IPS DF 6.9 (cell line): ENCODE data around the gene BAIAP2.

ENCODE experiments used
- DNase-seq: peaks from one replicate; pipeline ENCODE4 v3.0.0-alpha.2; 2013; ENCODE audit warnings: low read depth, low spot score
- H3K27ac ChIP-seq: one replicate; pipeline ENCODE4 v1.5.1; 2013; ENCODE audit warnings: low read length, control low read depth
- H3K27me3 ChIP-seq: 2 replicates; pipeline ENCODE4 v1.6.1; 2013; ENCODE audit warnings: mild to moderate bottlenecking, low read length; ENCODE audit not compliant: control insufficient read depth, insufficient read depth
- H3K36me3 ChIP-seq: 2 replicates; pipeline ENCODE4 v1.6.1; 2013; ENCODE audit warnings: low read length; ENCODE audit not compliant: control insufficient read depth, insufficient read depth
- H3K4me1 ChIP-seq: 2 replicates; pipeline ENCODE4 v1.6.1; 2013; ENCODE audit warnings: low read length; ENCODE audit not compliant: control insufficient read depth, insufficient read depth
- H3K4me3 ChIP-seq: 2 replicates; pipeline ENCODE4 v1.5.1; 2013; ENCODE audit warnings: mild to moderate bottlenecking, low read length
- H3K9me3 ChIP-seq: 2 replicates; pipeline ENCODE4 v1.6.1; 2013; ENCODE audit warnings: low read length, inconsistent platforms; ENCODE audit not compliant: control insufficient read depth, insufficient read depth
- WGBS: extraction: QIAGEN DNeasy Blood & Tissue Kit; methylation state at CpG from one replicate; pipeline ENCODE4 v1.1.7; 2013; ENCODE audit warnings: mixed read lengths, missing lambda C conversion rate; ENCODE audit not compliant: insufficient read length, insufficient coverage; 5-methylcytosine and 5-hydroxymethylcytosine counted together

Gene BAIAP2

GRCh38 chr17:81136366-81136765, 101.4 kb downstream of the BAIAP2 start:
- Histone ChIP-seq H3K36me3 (no peaks in the 10 kb centered on the region), H3K9me3 (no peaks in the 10 kb centered on the region), H3K4me1 (peaks cover 1% of the 10 kb centered on the region; the same call in 1 of the 2 replicates), H3K27ac (no peak overlapping the region), H3K27me3 (no peaks in the 10 kb centered on the region), H3K4me3 (no peak overlapping the region)
- DNase-seq, result no peak
- no CpG with 5 or more reads among the region's 8 CpGs for WGBS

GRCh38 chr17:81137248-81137647, 102.3 kb downstream of the BAIAP2 start:
- no CpG with 5 or more reads among the region's 13 CpGs for WGBS
- Histone ChIP-seq H3K27ac (no peak overlapping the region), H3K4me3 (no peak overlapping the region), H3K9me3 (no peaks in the 10 kb centered on the region), H3K27me3 (no peaks in the 10 kb centered on the region), H3K36me3 (no peaks in the 10 kb centered on the region), H3K4me1 (peaks cover 1% of the 10 kb centered on the region; the same call in 1 of the 2 replicates)
- no peak for DNase-seq

GRCh38 chr17:81138083-81138482, 103.1 kb downstream of the BAIAP2 start:
- H3K36me3 ChIP-seq, result no peaks in the 10 kb centered on the region
- no peak overlapping the region for H3K4me3 ChIP-seq
- no peak overlapping the region for H3K27ac ChIP-seq
- 0 out of 2 replicates have a peak, but pooled peaks cover 1% of the 10 kb centered on the region for H3K4me1 ChIP-seq
- H3K27me3 ChIP-seq, result no peaks in the 10 kb centered on the region
- no peak for DNase-seq
- no CpG with 5 or more reads among the region's 15 CpGs for WGBS
- H3K9me3 ChIP-seq, result no peaks in the 10 kb centered on the region

- no peak overlapping the region for H3K27ac ChIP-seq
- no peaks in the 10 kb centered on the region for H3K9me3 ChIP-seq
- WGBS, result 100% methylated on average over 4 of the region's 25 CpGs
- H3K4me3 ChIP-seq, result no peak overlapping the region
- no peak for DNase-seq
- H3K36me3 ChIP-seq, result no peaks in the 10 kb centered on the region
- 0 out of 2 replicates have a peak, but pooled peaks cover 1% of the 10 kb centered on the region for H3K4me1 ChIP-seq
- H3K27me3 ChIP-seq, result no peaks in the 10 kb centered on the region
These were observed 103.5 kb downstream of the BAIAP2 start for GRCh38 chr17:81138500-81138899.

GRCh38 chr17:81139428-81139827, 104.5 kb downstream of the BAIAP2 start:
- DNase-seq, result no peak
- no peaks in the 10 kb centered on the region for H3K36me3 ChIP-seq
- no peaks in the 10 kb centered on the region for H3K9me3 ChIP-seq
- H3K27ac ChIP-seq, result no peak overlapping the region
- H3K4me1 ChIP-seq, result 0 out of 2 replicates have a peak, but pooled peaks cover 1% of the 10 kb centered on the region
- H3K27me3 ChIP-seq, result no peaks in the 10 kb centered on the region
- no CpG with 5 or more reads among the region's 8 CpGs for WGBS
- H3K4me3 ChIP-seq, result no peak overlapping the region

DNA sequence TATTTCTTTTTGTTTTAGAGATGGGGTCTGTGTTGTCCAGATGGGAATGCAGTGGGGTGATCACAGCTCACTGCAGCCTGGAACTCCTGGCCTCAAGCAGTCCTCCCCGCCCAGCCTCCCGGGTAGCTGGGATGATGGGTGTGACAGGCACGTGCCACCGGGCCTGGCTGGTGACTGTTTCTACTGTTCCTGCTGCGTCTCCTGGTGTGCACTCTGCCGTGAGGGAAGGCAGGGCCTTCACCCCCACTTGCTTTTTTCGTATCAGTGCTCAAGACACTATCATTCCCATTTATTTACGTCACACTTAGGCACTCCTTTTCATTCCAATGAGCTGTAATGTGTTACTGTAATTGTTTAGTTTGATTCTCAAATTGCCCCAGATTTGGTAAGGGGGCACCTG, 105.1 kb downstream of the BAIAP2 start:
- H3K36me3 ChIP-seq, result no peaks in the 10 kb centered on the region
- WGBS, result no CpG with 5 or more reads among the region's 8 CpGs
- H3K27ac ChIP-seq, result no peak overlapping the region
- no peak overlapping the region for H3K4me3 ChIP-seq
- H3K9me3 ChIP-seq, result no peaks in the 10 kb centered on the region
- no peaks in the 10 kb centered on the region for H3K27me3 ChIP-seq
- 0 out of 2 replicates have a peak, but pooled peaks cover 1% of the 10 kb centered on the region for H3K4me1 ChIP-seq
- no peak for DNase-seq

DNA sequence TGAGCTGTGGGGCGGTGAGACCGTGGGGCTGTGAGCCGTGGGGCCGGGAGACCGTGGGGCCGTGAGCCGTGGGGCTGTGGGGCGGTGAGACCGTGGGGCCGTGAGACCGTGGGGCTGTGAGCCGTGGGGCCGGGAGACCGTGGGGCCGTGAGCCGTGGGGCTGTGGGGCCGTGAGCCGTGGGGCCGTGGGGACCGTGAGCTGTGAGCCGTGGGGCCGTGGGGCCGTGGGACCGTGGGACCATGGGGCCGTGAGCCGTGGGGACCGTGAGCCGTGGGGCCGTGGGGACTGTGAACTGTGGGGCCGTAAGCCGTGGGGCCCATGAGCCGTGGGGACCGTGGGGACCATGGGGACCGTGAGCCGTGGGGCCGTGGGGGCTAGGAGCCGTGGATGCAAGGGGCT, 105.7 kb downstream of the BAIAP2 start:
- H3K4me1 ChIP-seq, result 0 out of 2 replicates have a peak, but pooled peaks cover 1% of the 10 kb centered on the region
- DNase-seq, result no peak
- H3K27me3 ChIP-seq, result no peaks in the 10 kb centered on the region
- WGBS, result no CpG with 5 or more reads among the region's 37 CpGs
- H3K4me3 ChIP-seq, result no peak overlapping the region
- H3K9me3 ChIP-seq, result no peaks in the 10 kb centered on the region
- H3K36me3 ChIP-seq, result no peaks in the 10 kb centered on the region
- H3K27ac ChIP-seq, result no peak overlapping the region

- no peaks in the 10 kb centered on the region for H3K9me3 ChIP-seq
- no CpG with 5 or more reads among the region's 25 CpGs for WGBS
- DNase-seq, result no peak
- no peaks in the 10 kb centered on the region for H3K36me3 ChIP-seq
- 0 out of 2 replicates have a peak, but pooled peaks cover 1% of the 10 kb centered on the region for H3K4me1 ChIP-seq
- H3K27me3 ChIP-seq, result no peaks in the 10 kb centered on the region
- no peak overlapping the region for H3K4me3 ChIP-seq
- no peak overlapping the region for H3K27ac ChIP-seq
These were observed 107.6 kb downstream of the BAIAP2 start for GRCh38 chr17:81142301-81143199.

DNA sequence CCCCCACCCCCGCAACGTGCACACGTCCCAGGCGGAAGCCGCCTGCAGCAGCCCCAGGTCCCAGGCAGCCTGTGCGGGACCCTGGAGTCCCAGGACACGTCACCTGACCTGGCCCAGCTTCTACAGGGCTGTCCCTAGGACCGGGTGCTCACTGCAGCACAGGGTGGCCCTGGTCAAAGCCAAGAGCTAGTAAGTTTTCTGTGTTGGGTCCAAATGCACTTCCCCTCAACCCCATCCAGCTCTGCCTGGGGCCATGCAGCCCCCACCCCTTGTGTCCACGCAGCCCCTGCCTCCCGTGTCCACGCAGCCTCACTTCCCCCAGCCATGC, 108.2 kb downstream of the BAIAP2 start:
- H3K27me3 ChIP-seq, result no peaks in the 10 kb centered on the region
- DNase-seq, result no peak
- no peak overlapping the region for H3K27ac ChIP-seq
- 0 out of 2 replicates have a peak, but pooled peaks cover 1% of the 10 kb centered on the region for H3K4me1 ChIP-seq
- H3K36me3 ChIP-seq, result no peaks in the 10 kb centered on the region
- no peak overlapping the region for H3K4me3 ChIP-seq
- no CpG with 5 or more reads among the region's 11 CpGs for WGBS
- no peaks in the 10 kb centered on the region for H3K9me3 ChIP-seq

DNA sequence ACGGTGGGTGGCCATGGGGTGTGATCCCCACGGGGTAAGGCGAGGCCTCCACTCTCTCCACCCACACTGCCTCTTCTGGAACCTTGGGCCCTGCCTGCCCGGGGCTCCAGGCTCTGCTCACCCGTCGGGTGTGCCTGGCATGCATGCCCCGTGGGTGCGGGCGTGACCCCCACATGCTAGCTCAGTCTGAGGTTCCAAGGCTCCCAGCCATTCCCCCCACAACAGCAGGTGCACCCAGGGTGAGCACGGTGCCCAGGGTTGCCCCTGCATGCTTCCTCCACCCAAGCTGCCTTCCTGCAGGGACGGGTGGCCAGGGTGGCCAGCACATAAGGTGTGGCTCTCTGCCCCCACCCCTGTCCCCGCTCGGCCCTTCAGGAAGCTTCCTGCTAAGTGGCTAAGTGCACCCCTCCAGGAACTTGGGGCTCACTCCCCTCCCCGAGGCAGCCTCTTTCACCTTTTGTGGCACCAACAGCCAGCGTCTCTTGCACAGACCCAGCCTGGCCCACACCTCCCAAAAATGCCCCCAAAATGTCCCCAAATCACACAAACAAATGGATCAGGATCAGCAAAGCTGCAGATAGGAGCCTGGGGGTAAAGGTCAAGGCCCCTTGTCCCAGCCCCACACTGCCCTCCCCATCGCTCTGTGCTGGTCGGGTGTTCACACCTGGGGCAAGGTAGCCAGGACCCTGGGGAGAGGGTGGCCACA, 108.9 kb downstream of the BAIAP2 start:
- Histone ChIP-seq H3K27ac (no peak overlapping the region), H3K9me3 (no peaks in the 10 kb centered on the region), H3K4me1 (0 out of 2 replicates have a peak, but pooled peaks cover under 1% of the 10 kb centered on the region), H3K36me3 (no peaks in the 10 kb centered on the region), H3K27me3 (no peaks in the 10 kb centered on the region), H3K4me3 (no peak overlapping the region)
- no peak for DNase-seq
- no CpG with 5 or more reads among the region's 17 CpGs for WGBS
